GM19372 (cell line): ENCODE results near the gene NIN.

Experiments used
- ATAC-seq: cut with Tn5 transposase; IDR thresholded peaks from one replicate; pipeline ENCODE4 v1.9.1; 2021; ENCODE audit warnings: mild to moderate bottlenecking, low read depth, moderate library complexity; ENCODE audit not compliant: unreplicated experiment

NIN gene, protein sequence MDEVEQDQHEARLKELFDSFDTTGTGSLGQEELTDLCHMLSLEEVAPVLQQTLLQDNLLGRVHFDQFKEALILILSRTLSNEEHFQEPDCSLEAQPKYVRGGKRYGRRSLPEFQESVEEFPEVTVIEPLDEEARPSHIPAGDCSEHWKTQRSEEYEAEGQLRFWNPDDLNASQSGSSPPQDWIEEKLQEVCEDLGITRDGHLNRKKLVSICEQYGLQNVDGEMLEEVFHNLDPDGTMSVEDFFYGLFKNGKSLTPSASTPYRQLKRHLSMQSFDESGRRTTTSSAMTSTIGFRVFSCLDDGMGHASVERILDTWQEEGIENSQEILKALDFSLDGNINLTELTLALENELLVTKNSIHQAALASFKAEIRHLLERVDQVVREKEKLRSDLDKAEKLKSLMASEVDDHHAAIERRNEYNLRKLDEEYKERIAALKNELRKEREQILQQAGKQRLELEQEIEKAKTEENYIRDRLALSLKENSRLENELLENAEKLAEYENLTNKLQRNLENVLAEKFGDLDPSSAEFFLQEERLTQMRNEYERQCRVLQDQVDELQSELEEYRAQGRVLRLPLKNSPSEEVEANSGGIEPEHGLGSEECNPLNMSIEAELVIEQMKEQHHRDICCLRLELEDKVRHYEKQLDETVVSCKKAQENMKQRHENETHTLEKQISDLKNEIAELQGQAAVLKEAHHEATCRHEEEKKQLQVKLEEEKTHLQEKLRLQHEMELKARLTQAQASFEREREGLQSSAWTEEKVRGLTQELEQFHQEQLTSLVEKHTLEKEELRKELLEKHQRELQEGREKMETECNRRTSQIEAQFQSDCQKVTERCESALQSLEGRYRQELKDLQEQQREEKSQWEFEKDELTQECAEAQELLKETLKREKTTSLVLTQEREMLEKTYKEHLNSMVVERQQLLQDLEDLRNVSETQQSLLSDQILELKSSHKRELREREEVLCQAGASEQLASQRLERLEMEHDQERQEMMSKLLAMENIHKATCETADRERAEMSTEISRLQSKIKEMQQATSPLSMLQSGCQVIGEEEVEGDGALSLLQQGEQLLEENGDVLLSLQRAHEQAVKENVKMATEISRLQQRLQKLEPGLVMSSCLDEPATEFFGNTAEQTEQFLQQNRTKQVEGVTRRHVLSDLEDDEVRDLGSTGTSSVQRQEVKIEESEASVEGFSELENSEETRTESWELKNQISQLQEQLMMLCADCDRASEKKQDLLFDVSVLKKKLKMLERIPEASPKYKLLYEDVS (N-terminal part only)

DNA sequence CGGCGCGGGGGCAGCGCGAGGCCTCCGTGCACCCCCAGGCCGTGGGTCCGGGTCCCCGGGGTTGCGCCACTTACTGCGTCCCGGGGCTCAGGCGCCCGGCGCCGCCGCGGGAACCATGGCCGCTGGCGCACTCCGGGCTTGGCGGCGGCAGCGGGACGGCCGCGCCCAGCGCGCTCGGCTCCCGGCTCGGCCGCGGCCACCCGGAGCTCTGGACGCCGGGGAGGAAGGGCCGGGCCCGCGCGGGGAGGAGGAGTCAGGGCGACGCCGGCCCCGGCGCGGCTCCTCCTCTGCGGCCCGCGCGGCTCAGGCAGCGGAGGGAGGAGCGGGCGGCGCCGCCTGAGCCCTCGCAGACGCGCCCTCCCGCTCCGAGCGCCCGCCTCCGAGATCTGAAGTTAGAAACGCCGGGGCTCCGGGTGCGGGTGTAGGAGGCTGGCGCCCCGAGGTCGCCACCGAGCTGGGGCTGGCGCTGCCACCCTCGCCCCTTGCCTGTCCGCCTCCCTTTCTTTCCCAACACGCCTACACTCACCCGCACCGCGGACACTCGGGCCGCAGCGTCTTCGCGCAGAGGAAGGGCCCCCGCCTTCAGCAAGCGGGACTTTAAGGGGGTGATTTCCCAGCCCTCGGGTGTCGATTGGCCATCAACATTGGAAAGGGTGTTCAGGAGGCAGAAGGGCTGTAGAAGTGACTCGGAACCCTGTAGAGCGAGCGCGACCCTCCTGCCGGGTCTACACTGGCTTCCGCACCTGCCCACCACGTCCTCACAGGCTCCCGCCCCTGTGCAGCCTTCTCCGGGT lies at the start of gene NIN:
Gene NIN (minus strand): TSS at position 231 of the 794 bp plus-strand sequence. CDS start 9,106 bp downstream, outside the sequence.
- peak; percentile 77 for ATAC-seq

DNA sequence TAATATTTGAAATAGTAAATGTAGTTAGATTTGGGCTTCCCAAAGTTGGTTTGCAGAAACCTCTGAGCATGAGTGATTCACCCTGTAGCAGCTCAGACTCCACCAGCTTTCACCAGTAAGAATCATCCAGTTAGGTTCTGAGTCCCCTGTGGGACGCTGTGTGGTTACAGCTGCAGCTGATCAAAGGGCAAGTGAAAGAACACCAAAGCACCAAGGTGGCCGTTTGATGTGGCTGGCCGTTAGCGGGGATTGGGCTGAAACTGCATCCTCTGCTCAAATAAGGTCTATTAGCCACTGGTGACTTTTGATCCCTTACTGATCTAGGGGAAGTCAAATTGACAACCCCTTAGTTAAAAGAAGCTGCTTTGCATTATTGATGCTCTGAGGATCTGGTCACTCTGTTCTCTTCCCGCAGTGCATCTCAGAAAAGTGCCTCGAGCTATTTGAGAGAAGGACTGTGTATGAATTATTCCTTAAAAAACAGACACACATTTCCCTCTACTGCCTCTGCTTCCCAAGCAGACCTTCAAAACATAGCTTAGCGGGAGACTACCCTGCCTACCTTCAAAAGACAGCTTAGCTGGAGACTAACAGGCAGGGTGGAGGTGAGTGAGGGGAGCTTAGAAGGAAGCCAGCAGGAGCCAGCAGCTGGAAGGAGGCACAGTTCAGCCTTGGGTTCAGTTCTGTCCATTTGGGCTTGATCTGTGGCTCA lies 44.6 kb upstream of the NIN start:
- ATAC-seq = peak; percentile 98

DNA sequence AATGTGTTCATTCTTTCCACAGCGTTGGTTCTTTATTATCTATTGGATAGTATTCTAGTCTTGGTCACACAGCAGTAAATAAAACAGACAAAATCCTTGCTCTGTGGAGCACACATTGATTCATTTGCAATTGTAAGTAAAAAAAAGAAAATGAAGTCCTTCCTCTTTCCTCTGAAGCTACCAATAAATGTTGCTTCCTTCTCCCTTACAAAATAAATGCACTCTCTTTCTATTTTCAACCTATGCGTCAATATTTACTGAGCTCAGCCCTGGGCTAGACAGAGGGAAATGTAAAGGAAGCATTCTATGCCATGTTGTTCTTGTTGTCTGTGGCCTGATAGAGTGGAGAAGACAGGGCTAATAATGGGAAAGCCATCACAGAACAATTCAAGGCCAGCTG lies 43.8 kb upstream of the NIN start:
- no peak for ATAC-seq

DNA sequence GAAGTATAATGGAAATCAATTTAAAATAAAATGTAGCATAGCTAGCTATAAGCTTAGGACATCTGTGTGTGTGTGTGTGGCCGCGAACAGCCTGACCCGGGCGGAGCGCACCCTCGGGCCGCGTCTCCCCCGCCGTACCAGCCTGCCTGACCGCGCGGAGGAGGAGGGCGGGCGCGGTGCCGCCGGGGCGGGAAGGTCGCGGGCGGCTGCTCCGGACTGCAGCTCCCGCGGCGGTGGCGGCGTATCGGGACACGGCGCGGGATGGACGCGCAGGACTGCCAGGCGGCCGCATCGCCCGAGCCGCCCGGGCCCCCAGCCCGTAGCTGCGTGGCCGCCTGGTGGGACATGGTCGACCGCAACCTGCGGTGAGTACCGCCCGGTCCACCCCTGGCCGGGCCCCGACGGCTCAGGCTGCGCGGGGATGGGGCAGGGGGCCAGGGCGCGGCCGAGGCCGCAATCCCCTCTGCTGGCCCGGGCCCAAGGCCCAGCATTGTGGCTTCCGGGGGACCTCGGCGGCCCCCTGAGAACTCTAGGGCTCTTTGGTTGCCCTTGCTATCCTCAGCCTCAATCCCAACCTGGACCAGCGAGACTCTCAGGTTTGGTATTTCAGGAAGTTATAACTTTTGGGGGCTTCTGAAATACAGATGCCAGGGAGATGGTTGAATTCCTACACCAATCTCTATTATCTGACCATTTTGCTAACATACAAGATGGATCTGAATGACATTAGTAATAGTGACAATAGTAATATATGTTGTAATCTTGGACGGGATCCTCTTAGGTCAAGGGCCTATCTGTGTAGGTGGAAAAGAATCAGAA lies 41.2 kb upstream of the NIN start, which contains the start of gene ABHD12B:
Gene ABHD12B (plus strand): TSS at position 140 of the 819 bp plus-strand sequence. CDS start 122 bp downstream, at position 262.
- no peak for ATAC-seq

DNA sequence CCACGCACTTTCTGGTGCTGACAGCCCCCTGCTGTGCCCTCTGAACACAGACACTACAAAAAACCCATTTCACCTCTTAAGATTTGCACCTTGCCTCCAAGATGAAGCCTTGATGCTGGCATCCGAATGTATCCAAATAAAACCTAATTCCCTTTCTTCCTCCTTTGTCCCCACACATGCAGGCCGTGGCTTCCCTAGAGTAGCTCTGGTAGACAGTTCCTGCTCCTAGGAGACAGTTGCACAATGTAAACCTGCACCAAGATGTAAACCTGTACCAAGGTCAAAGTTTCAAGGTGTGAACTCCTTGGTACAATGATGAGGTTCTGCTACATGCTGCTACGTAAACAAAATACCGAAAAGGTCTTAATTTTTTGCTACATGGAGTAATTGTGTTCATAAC lies 40.3 kb upstream of the NIN start:
- ATAC-seq = no peak

DNA sequence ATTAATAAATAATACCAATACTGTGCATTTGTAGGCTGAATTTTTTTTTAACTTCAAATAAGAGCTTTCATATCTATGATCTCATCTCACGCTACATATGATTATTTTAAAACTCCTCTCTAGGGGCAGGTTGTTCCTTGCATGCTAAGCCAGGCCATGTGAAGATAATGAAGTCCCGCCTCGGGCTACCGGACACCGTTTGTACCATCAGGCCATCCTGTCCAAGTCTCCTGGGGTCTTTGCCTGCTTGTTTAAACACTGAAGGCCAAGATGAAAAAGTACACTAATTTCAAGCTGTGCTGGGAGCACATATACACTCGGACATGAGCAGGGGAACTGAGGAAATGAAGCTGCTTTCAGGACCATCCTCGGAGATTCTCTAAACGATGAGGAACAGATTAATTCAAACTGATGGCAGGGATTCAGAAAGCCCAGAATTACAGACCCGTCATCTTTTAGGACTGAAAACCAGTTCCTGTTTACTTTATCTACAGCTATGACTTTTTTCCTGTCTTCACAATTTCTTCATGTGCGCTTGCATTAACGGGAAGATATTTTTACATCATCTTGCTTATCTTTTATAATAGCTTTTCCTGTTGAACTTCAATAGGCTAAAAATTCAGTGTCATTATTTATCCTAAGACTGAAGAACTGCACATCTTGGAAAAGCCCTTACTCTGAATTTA lies 34.6 kb upstream of the NIN start:
- no peak for ATAC-seq

DNA sequence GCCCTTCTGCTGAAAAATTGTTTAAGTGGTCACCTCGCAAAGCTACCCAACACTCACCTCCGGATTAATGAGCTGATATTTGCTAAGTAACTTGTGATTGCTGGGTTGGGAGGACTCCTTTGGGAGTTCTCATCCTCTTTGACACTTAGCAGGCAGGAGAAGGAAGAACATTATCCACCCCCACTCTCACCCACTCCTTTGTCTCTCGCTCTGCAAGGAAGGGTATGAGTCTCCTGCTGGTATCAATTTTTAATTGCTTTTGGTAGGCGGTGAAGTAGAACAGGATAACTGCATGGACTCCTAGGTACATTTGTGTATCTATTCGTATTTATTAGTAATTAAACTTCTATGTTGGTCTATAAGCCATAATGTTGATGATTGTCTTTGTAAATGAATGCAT lies 34.0 kb upstream of the NIN start:
- no peak for ATAC-seq

DNA sequence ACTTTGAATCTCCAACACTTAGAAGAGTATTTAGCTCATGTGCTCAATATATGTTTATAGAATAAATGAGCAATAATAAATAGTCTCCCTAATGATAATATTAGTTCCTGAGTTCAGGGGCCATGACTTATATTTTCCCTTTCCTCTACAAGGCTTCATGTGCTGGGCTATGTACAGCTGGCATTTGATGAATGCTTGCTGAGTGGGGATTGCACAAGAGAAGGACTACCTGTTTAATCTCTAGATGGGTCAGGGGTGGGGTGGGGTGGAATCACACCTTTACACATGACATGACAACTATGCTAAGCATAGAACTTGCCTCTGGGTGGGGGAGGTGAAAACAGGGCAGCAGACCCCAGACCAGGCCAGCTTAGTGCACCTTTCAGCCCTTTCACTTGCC lies 33.3 kb upstream of the NIN start:
- ATAC-seq = no peak

DNA sequence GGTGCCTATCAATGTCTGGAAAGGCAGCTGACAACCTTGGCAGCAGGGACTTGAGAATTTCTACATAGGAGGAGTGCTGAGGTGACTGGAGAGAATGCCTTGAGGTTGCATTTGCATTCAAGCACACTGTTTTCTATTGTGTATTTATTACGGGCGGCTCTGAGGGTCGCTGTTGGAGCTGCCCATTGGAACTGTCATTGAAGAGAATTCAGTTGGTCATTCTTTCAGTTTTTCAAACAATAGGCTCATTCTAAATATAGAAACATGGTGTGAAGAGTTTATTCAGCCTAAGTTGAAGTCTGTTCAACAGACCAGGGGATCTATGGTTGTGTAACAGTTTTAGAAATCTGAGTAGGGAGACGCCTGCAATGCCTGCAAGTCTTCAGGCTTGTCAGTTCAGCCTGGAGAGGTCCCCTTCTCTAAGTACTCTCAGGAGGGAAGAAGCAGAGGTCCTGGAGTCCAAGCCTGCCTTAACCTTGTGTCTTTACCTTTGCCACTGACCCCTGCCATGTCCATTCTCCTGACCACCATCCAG lies 31.1 kb upstream of the NIN start:
- no peak for ATAC-seq

DNA sequence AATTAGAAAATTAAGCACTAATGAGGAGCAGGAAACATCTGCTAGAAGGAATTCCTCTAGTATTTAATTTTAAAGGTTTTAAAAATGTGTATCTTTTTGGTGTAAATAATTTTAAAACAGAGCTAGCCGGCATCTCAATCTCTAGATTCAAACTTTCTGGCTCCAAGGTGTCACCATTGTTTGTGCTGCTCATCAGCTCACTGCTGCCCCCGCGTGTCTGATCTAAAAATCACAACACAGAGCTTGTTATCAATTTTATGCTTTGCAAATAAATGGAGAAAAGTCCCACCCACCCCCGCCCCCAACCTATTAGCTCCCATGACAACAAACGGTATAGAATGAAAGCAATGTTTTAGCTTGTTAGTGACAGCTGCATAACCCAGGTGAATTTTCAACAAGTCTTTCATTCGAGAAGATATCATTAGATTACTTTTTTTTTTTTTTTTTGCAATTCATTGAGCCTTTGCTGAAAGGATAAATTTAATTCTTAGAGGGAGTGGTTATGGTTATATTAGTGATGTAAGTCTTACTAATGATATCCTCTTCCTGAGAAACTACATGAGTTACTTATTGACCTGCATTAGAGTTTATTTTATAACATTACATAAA lies 29.6 kb upstream of the NIN start:
- ATAC-seq = peak; percentile 73

DNA sequence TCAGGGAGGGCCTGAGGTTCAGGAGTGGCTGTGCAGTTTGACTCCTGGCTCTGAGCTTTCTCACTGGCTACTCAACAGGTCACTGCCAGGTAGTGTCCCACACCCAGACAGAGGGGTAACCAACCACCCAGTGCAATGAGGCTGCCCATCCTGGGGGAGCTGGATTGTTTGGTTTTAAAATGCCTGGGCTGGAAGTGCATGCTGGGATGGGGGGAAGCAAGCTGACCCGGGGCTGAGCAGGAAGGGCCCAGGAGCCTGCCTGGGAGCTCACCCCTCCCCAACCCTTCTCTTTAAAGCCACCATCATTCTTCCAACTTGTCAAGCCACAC lies 28.3 kb upstream of the NIN start:
- ATAC-seq = no peak

DNA sequence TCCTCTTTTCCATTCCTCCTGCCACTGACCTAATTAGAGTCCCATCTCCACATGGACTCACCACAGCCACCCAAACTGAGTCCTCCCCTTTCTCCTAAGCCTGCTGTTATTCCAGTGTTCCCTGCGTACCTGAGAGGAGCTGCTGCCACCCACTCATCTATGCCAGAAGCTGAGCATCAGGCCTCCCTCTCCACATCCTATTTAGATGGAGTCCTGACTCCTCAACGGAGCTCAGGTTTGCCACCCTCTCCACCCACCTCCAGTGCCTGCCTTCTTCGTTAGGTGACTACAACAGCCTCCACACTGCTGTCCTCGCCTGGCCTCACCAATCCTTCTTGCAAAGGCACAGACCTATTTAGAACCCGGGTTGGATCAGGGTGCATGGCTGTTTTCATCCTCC lies 25.7 kb upstream of the NIN start:
- no peak for ATAC-seq

DNA sequence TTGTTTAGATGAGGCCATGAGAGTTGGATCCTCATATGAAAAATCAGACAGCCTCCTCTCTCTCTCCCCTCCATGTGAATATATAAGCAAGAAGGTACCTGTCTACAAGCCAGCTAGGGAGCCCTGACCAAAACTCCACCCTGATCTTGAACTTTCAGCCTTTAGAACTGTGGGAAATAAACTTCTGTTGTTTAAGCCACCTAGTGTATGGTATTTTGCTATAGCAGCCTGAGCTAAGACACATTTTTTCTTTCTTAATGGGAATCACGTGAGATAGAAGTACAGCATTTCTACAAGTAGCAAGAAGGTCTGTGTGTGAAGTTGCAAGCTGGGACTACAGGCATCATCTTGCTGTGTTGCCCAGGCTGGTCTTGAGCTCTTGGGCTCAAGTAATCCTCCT lies 24.6 kb upstream of the NIN start:
- no peak for ATAC-seq

DNA sequence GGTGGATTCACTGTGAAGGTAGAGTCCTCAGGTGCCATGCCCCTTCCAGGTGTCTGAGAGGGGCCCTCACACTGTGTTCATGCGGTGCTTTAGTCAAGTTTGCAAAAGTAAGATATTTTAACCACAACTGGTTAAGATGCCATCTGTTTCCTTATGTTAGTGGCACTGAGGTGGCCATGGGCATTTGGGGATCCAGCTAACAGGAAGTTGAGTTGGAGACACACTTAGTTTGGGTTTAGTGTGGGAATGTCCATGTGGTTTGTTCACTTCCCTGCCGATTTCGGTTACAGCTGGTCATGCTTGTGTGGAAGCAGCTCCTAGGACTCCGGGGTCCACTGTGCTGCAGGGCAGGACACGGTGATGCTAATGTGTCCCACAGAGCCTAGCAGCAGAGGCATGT lies 23.6 kb upstream of the NIN start:
- no peak for ATAC-seq

DNA sequence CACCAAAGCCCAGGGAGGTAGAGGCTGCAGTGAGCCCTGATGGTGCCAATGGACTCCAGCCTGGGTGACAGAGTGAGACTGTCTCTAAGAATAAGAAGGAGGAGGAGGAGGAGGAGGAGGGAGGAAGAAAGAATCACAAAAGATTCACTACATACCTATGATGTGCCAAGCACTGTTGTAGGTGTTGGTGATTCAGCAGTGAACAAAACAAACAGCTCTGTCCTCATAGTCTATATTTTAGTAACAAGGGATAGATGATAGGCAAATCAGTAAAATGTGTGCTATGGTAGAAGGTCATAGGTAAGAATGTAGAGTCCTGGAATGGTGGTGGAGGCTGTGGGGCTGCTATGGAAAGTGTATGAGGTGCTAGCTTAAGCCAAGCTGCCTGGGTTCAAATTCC lies 22.9 kb upstream of the NIN start:
- no peak for ATAC-seq

DNA sequence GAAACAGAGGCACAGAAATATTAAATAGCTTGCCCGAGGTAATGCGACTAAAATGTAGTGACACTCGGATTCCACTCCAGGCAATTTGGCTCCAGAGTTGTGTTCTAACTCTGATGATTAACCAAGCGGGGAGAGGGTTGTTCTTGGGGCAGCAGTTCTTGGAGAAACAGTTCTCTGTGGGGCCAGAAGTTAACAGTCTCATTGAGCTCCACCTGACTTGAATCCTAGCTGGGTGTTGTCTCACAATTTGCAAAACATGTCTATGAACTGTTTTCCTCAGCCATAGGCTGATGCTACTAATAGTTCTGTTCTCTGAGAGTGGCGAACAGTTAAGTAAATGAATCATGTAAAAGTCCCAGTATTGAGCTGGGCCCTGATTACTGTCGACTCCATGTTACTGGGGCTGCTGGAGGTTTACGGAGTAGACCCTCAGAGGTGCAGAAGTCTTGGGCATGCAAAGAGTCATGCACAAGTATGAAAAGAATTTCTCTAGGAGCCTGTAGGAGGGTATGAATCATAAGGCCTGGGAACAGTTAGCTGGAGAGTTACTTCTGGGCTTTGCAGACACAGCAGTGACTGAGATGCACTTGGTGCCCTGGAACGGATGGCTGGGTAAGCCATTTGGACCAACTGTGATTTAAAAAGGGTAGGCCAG lies 15.4 kb upstream of the NIN start:
- no peak for ATAC-seq

DNA sequence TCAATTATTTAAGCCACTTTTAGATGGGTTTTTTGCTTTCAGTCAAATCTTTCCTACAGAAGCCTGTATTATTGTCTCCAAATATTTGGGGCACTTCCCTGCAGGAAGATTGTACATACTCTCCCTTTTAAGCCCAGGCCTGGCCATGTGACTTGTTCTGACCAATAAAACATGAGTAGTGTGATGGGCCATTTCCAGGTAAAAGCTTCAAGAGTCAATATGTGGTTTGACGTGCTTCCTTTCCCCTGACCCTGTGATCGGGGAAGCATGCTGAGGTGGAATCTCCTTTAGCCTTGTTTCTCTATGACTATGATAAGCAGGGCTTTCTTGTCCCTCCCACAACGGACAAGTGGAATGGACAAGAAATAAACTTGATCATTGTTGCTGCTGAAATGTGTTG lies 14.2 kb upstream of the NIN start:
- ATAC-seq = no peak
